Mucosa of descending colon (tissue), 3 donors: ENCODE results near the gene F10. TPM values are rescaled to one million over a fixed set of nuclear protein-coding genes. Genes with fewer than 3 reads are reported as not detected.

Experiments
- ATAC-seq: fragments of 200-7000 bp; cut with Tn5 transposase; one replicate; pipeline ENCODE4 v1.9.1; 2020; ENCODE audit warnings: mild to moderate bottlenecking, moderate library complexity
- DNase-seq, 3 donors: peaks; one replicate each; pipeline ENCODE4 v3.0.0-alpha.2; 2020
- H3K36me3 ChIP-seq: fragments of 200-600 bp; one replicate; pipeline ENCODE4 v1.8.0; 2021; ENCODE audit warnings: low read depth, mild to moderate bottlenecking
- H3K4me1 ChIP-seq: fragments of 200-600 bp; one replicate; pipeline ENCODE4 v1.8.0; 2021; ENCODE audit warnings: low read depth, mild to moderate bottlenecking
- H3K4me3 ChIP-seq: fragments of 200-600 bp; one replicate; pipeline ENCODE4 v1.8.0; 2021; ENCODE audit warnings: mild to moderate bottlenecking
- H3K9me3 ChIP-seq: fragments of 200-600 bp; one replicate; pipeline ENCODE4 v1.8.0; 2021; ENCODE audit warnings: mild to moderate bottlenecking
- CTCF ChIP-seq: fragments of 200-600 bp; IDR thresholded peaks from one replicate; pipeline ENCODE4 v1.8.0; 2022; ENCODE audit warnings: antibody characterized with exemption, mild to moderate bottlenecking
- intact Hi-C, 2 donors: fragments of 100-400 bp; cut with DNase I in 1 of 2; cut with micrococcal nuclease in 1 of 2; formaldehyde crosslinking; loops; one replicate each; pipeline versions ENCODE4 v1.11.0 to v1.11.1; 2022; cut with DNase I, micrococcal nuclease
- total RNA-seq, 3 donors: library from RNA; stranded (reverse); fragmentation: NEBNext Ultra II Directional in 2 of 3; extraction: Animal tissue kit (Norgen Biotek cat#: 25700) in 2 of 3; gene quantifications; one replicate each; pipeline versions ENCODE4 v1.2.1 to v1.2.4, GENCODE V29; 2021 to 2023
- donor health status: DM: no; HTN: no; CAD: no; lungs with moderate emphysema.
- donor health status: DM: no; HTN: no; CAD: no.
- donor health status: DM: no; HTN: yes; CAD: no.

The F10 gene
- total RNA-seq, 3 donors from 2014 or later: 1.3 to 3.5 (median 2.0) TPM

- Histone ChIP-seq H3K4me1 (no peaks in the 10 kb centered on the region), H3K4me3 (no peak overlapping the region), H3K9me3 (no peaks in the 10 kb centered on the region), H3K36me3 (no peaks in the 10 kb centered on the region)
- no peak for DNase-seq
- intact Hi-C loops: no loop called here
- no peak for TF ChIP-seq CTCF
- ATAC-seq: no peak
Observed at GRCh38 chr13:113192279-113192678, 69.7 kb downstream of the F10 start.

- intact Hi-C loops: no loop called here
- Histone ChIP-seq H3K9me3 (no peaks in the 10 kb centered on the region), H3K4me1 (no peaks in the 10 kb centered on the region), H3K4me3 (no peak overlapping the region), H3K36me3 (no peaks in the 10 kb centered on the region)
- no peak for TF ChIP-seq CTCF
- ATAC-seq: no peak
- DNase-seq: no peak
Observed at GRCh38 chr13:113192902-113193301, 70.3 kb downstream of the F10 start.

GRCh38 chr13:113195360-113195759, 72.8 kb downstream of the F10 start:
- no peak for TF ChIP-seq CTCF
- Histone ChIP-seq H3K9me3 (no peaks in the 10 kb centered on the region), H3K4me3 (no peak overlapping the region), H3K4me1 (no peaks in the 10 kb centered on the region), H3K36me3 (no peaks in the 10 kb centered on the region)
- DNase-seq (no peak), ATAC-seq (no peak)
- intact Hi-C loops: no loop called here

- Histone ChIP-seq H3K36me3 (no peaks in the 10 kb centered on the region), H3K4me3 (no peak overlapping the region), H3K4me1 (no peaks in the 10 kb centered on the region), H3K9me3 (no peaks in the 10 kb centered on the region)
- TF ChIP-seq CTCF: no peak
- DNase-seq (no peak), ATAC-seq (no peak)
- intact Hi-C loops: no loop called here
Observed at GRCh38 chr13:113196970-113197737, 74.6 kb downstream of the F10 start.

Other genes with a start within 250 kb of the F10 start
- 100 to 1,000 TPM in 1 of 3 donors, 10 to 100 TPM in 2; 53.9 to 109 (median 95.4) TPM for gene MCF2L, start 153.6 kb upstream of the F10 start, total RNA-seq
- gene F7, start 17.0 kb upstream of the F10 start, total RNA-seq: under 1 TPM in 1 of 3 donors, not detected in 2; 0.19 TPM
- not detected for gene PROZ, start 35.8 kb downstream of the F10 start, total RNA-seq
- gene PCID2, start 85.9 kb downstream of the F10 start, total RNA-seq: 10 to 100 TPM; 26.8 to 51.6 (median 35.0) TPM
- 10 to 100 TPM; 57.2 to 71.8 (median 59.8) TPM for gene CUL4A, start 86.8 kb downstream of the F10 start, total RNA-seq
- gene LAMP1, start 174.4 kb downstream of the F10 start, total RNA-seq: 100 to 1,000 TPM; 182 to 207 (median 205) TPM
- gene GRTP1, start 241.3 kb downstream of the F10 start, total RNA-seq: 10 to 100 TPM; 31.6 to 64.8 (median 43.3) TPM